H1 (cell line): ENCODE results near the gene ZDHHC8. TPM values are rescaled to one million over a fixed set of nuclear protein-coding genes. Genes with fewer than 3 reads are reported as not detected.

Experiments
- CTCF ChIA-PET: fragments of 300-600 bp; sonication (Branson Sonifier 250); formaldehyde crosslinking; loops from one replicate; lab custom pipeline; 2021; ENCODE audit not compliant: partially characterized antibody; lab: Charles Lee
- POLR2A ChIA-PET: fragments of 300-600 bp; sonication (Branson Sonifier 250); formaldehyde crosslinking; loops from one replicate; lab custom pipeline; 2021; ENCODE audit warnings: inconsistent platforms; ENCODE audit not compliant: partially characterized antibody; lab: Charles Lee
- DNase-seq, 2 experiments: peaks; one replicate each; pipeline versions ENCODE4 v3.0.0 to v3.0.0-alpha.2; 2010 to 2022; ENCODE audit warnings: low spot score in 2 of 2, low read depth in 1 of 2, mixed read lengths in 1 of 2
- FAIRE-seq: peaks from 2 replicates; lab custom pipeline; 2011; peaks lifted over from hg19 to GRCh38; lab: Jason Lieb, UNC
- H2AFZ ChIP-seq: 2 replicates; pipeline ENCODE4 v1.8.1; 2012; ENCODE audit warnings: low read length, inconsistent platforms
- H2AK5ac ChIP-seq: 2 replicates; pipeline ENCODE4 v1.6.1; 2013; ENCODE audit warnings: low read depth, low read length
- H2BK120ac ChIP-seq: replicated peaks from 2 replicates; pipeline ENCODE3; 2013; ENCODE audit warnings: low read depth, low read length, inconsistent platforms
- H2BK12ac ChIP-seq: 2 replicates; pipeline ENCODE4 v1.6.1; 2013; ENCODE audit warnings: low read depth, low read length
- H2BK15ac ChIP-seq: 2 replicates; pipeline ENCODE4 v1.6.1; 2013; ENCODE audit warnings: low read length
- H2BK20ac ChIP-seq: 2 replicates; pipeline ENCODE4 v1.6.1; 2013; ENCODE audit warnings: low read length
- H2BK5ac ChIP-seq: 2 replicates; pipeline ENCODE4 v1.6.1; 2013; ENCODE audit warnings: low read depth, low read length
- H3K14ac ChIP-seq: 2 replicates; pipeline ENCODE4 v1.6.1; 2013; ENCODE audit warnings: inconsistent platforms; ENCODE audit not compliant: insufficient read length
- H3K18ac ChIP-seq: 2 replicates; pipeline ENCODE4 v1.6.1; 2013; ENCODE audit warnings: low read length; ENCODE audit errors: extremely low read depth
- H3K23ac ChIP-seq: 2 replicates; pipeline ENCODE4 v1.6.1; 2013; ENCODE audit warnings: inconsistent platforms; ENCODE audit not compliant: insufficient read length
- H3K23me2 ChIP-seq: 2 replicates; pipeline ENCODE4 v1.6.1; 2013; ENCODE audit warnings: low read depth, low read length
- H3K27ac ChIP-seq: 2 replicates; pipeline ENCODE4 v1.6.1; 2011; ENCODE audit warnings: low read depth, low read length, inconsistent platforms
- H3K27me3 ChIP-seq, 4 experiments: replicated peaks in 1 of 4; 1 replicate in 1 of 4; 2 replicates in 3 of 4; pipeline versions ENCODE4 v1.6.1 to v1.8.1; 2011 to 2013; ENCODE audit warnings: low read length in 3 of 4, mild to moderate bottlenecking in 3 of 4, inconsistent platforms in 2 of 4, mixed read lengths in 2 of 4, moderate library complexity in 1 of 4; ENCODE audit not compliant: control insufficient read depth in 3 of 4, insufficient read depth in 3 of 4; ENCODE audit errors: extremely low read depth in 1 of 4
- H3K36me3 ChIP-seq, 4 experiments: 2 replicates each; pipeline versions ENCODE4 v1.6.1 to v1.8.1; 2011 to 2013; ENCODE audit warnings: mild to moderate bottlenecking in 4 of 4, low read length in 3 of 4, moderate library complexity in 2 of 4, control low read depth in 1 of 4, inconsistent platforms in 1 of 4; ENCODE audit not compliant: insufficient read depth in 4 of 4, control insufficient read depth in 2 of 4
- H3K4ac ChIP-seq: replicated peaks from 2 replicates; pipeline ENCODE3; 2013; ENCODE audit warnings: low read length, low read depth, mixed read lengths, inconsistent platforms; ENCODE audit not compliant: insufficient read length
- H3K4me1 ChIP-seq, 4 experiments: replicated peaks in 1 of 4; 1 replicate in 1 of 4; 2 replicates in 3 of 4; pipeline versions ENCODE4 v1.6.1 to v1.8.1; 2011 to 2013; ENCODE audit warnings: low read length in 3 of 4, inconsistent platforms in 2 of 4, mixed read lengths in 1 of 4; ENCODE audit not compliant: insufficient read depth in 4 of 4, control insufficient read depth in 3 of 4
- H3K4me2 ChIP-seq, 2 experiments: 2 replicates each; pipeline versions ENCODE4 v1.6.1 to v1.8.1; 2011 to 2013; ENCODE audit warnings: low read depth in 2 of 2, low read length in 2 of 2, control low read depth in 1 of 2, inconsistent platforms in 1 of 2, mild to moderate bottlenecking in 1 of 2; ENCODE audit not compliant: insufficient read depth in 1 of 2
- H3K4me3 ChIP-seq, 4 experiments: fragments of 200-600, 300-600 bp in 1 of 4; sonication (generic), shearing (Covaris generic), sonication (Bioruptor Twin) in 1 of 4; 2 replicates each; pipeline versions ENCODE4 v1.5.1 to v1.8.1; 2011 to 2016; ENCODE audit warnings: low read length in 4 of 4, low read depth in 3 of 4, control low read depth in 2 of 4, inconsistent platforms in 2 of 4, mild to moderate bottlenecking in 2 of 4, mixed read lengths in 1 of 4, moderate library complexity in 1 of 4; ENCODE audit not compliant: insufficient read depth in 2 of 4; ENCODE audit errors: extremely low read depth in 1 of 4
- H3K56ac ChIP-seq: replicated peaks from 2 replicates; pipeline ENCODE3; 2013; ENCODE audit warnings: low read depth, mild to moderate bottlenecking, mixed read lengths, low read length, inconsistent platforms; ENCODE audit not compliant: insufficient read length
- H3K79me1 ChIP-seq: 2 replicates; pipeline ENCODE4 v1.6.1; 2013; ENCODE audit warnings: low read depth, low read length, control low read depth
- H3K79me2 ChIP-seq, 2 experiments: 2 replicates each; pipeline versions ENCODE4 v1.6.1 to v1.8.1; 2012 to 2013; ENCODE audit warnings: low read length in 2 of 2, mild to moderate bottlenecking in 2 of 2, inconsistent platforms in 1 of 2; ENCODE audit not compliant: insufficient read depth in 2 of 2, control insufficient read depth in 1 of 2
- H3K9ac ChIP-seq, 4 experiments: replicated peaks in 1 of 4; 1 replicate in 1 of 4; 2 replicates in 3 of 4; pipeline versions ENCODE4 v1.6.1 to v1.8.1; 2011 to 2013; ENCODE audit warnings: low read depth in 3 of 4, low read length in 3 of 4, control low read depth in 2 of 4, mild to moderate bottlenecking in 2 of 4, moderate library complexity in 2 of 4, inconsistent platforms in 1 of 4; ENCODE audit errors: extremely low read depth in 1 of 4
- H3K9me3 ChIP-seq, 2 experiments: 2 replicates each; pipeline versions ENCODE4 v1.6.1 to v1.8.1; 2012 to 2013; ENCODE audit warnings: mild to moderate bottlenecking in 2 of 2, moderate library complexity in 2 of 2, control low read depth in 1 of 2, inconsistent platforms in 1 of 2, low read depth in 1 of 2, low read length in 1 of 2, mixed read lengths in 1 of 2; ENCODE audit not compliant: insufficient read depth in 2 of 2
- H4K20me1 ChIP-seq, 2 experiments: replicated peaks in 1 of 2; 2 replicates each; pipeline versions ENCODE3 to v1.8.1; 2011 to 2013; ENCODE audit warnings: inconsistent platforms in 2 of 2, low read length in 2 of 2, mild to moderate bottlenecking in 1 of 2; ENCODE audit not compliant: insufficient read depth in 2 of 2, control insufficient read depth in 1 of 2
- H4K5ac ChIP-seq: 2 replicates; pipeline ENCODE4 v1.6.1; 2013; ENCODE audit warnings: low read length, low read depth, mixed read lengths, inconsistent platforms; ENCODE audit not compliant: insufficient read length
- H4K8ac ChIP-seq: 2 replicates; pipeline ENCODE4 v1.8.0; 2013; ENCODE audit warnings: mild to moderate bottlenecking, moderate library complexity, low read length, inconsistent platforms; ENCODE audit not compliant: insufficient read depth; ENCODE audit errors: extremely low read depth
- H4K91ac ChIP-seq: replicated peaks from 2 replicates; pipeline ENCODE3; 2013; ENCODE audit warnings: low read length, mixed read lengths, inconsistent platforms; ENCODE audit not compliant: insufficient read length
- POLR2AphosphoS5 ChIP-seq: IDR thresholded peaks from 2 replicates; pipeline ENCODE4 v1.6.1; 2011; ENCODE audit warnings: low read depth, low read length
- RXRA ChIP-seq: IDR thresholded peaks from 2 replicates; pipeline ENCODE4 v1.6.1; 2011; ENCODE audit warnings: low read depth, mild to moderate bottlenecking, low read length, moderate library complexity; ENCODE audit not compliant: insufficient read depth
- WGBS, 2 experiments: shearing (Covaris generic) in 1 of 2; methylation state at CpG; one replicate each; pipeline versions ENCODE4 v1.1.6 to v1.1.7; 2013 to 2015; ENCODE audit warnings: low lambda C conversion rate in 2 of 2, mixed read lengths in 2 of 2, inconsistent platforms in 1 of 2, low coverage in 1 of 2, missing lambda C conversion rate in 1 of 2; ENCODE audit not compliant: insufficient replicate concordance in 2 of 2, insufficient coverage in 1 of 2, insufficient read length in 1 of 2; ENCODE audit errors: extremely low coverage in 1 of 2, missing lambda C conversion rate in 1 of 2; 5-methylcytosine and 5-hydroxymethylcytosine counted together
- polyA plus RNA-seq, 7 experiments: library from polyadenylated mRNA; depleted of rRNA in 3 of 7; stranded (reverse) in 5 of 7; unstranded in 2 of 7; fragments of >200 nt in 5 of 7; fragments of 200-250 nt in 2 of 7; gene quantifications; 1 replicate in 5 of 7; 2 replicates in 1 of 7; 4 replicates in 1 of 7; pipeline versions ENCODE4 v1.2.1 to v1.2.3, GENCODE V29; 2011 to 2013; ENCODE audit warnings: missing spikeins in 2 of 7, mixed read lengths in 2 of 7
- total RNA-seq: library from RNA; stranded (reverse); fragmentation: NEBNext Ultra II Directional; extraction: Animal tissue kit (Norgen Biotek cat#: 25700); gene quantifications from 2 replicates; pipeline ENCODE4 v1.2.1, GENCODE V29; 2021

The ZDHHC8 gene
- total and polyA plus RNA-seq, 2 of the 8 experiments (the other 6 are each of a cell fraction or from before 2014, with no cell fraction given), result 18.6 to 65.6 TPM

DNA sequence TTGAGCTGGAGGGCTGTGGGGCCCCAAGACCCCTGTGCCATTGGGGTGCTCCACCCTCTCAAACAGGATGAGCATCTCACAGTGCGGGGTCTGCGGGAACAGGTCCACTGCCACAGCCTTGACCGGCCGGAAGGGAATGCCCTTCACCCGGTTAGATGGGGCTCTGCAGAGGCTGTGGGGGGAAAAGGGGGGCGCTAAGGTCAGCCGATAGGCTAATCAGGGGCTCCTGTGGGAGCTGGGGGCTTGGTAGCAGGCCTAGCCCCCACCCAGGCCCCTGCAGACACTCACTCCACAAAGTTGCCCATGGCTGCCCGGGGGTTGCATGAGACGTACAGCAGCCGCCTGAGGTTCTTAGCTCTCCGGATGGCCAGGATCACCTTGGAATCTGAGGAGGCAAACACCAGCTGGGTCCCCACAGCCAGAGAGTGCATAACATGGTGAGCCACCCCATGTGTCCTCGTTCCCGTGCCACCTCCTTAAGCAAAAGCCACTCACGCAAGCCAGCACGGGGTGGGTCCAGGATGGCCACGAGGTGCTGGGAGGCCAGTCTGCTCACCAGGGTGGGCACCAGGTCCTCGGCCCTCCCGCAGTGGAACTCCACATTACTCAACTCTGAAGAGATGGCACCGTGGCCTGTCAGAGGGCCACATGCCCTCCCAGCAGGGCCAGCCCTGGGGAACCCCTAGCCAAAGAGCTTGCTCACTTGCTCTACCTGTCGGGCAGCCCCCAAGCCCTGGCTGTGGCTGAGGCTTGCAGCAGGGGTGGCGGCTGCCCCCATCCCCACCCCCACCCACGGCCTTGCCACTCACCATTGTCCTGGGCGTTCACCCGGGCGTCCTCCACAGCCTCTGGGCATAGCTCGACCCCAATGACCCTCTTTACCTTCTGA lies 18.7 kb upstream of the ZDHHC8 start:
- H4K20me1 ChIP-seq, result peaks cover 10 to 26% of the 10 kb centered on the region in 2 experiments
- H3K9me3 ChIP-seq, result no peaks in the 10 kb centered on the region
- H4K5ac ChIP-seq, result no peak overlapping the region
- 94% methylated on average over 26 of the region's 26 CpGs; no CpG with 5 or more reads in 1 of the 2 experiments for WGBS, 2 experiments
- H3K36me3 ChIP-seq, result peaks cover 28 to 47% (median 41%) of the 10 kb centered on the region in 4 experiments
- no peak overlapping the region for H4K8ac ChIP-seq
- FAIRE-seq (no peak), DNase-seq (no peak)
- no peak overlapping the region for H3K56ac ChIP-seq
- H3K27me3 ChIP-seq, result no peaks in the 10 kb centered on the region
- H3K23me2 ChIP-seq, result no peaks in the 10 kb centered on the region; the same call in 1 of the 2 replicates
- H2BK120ac ChIP-seq, result no peak overlapping the region
- no peak overlapping the region for H3K27ac ChIP-seq
- peaks cover 1 to 20% of the 10 kb centered on the region in 2 experiments for H3K79me2 ChIP-seq
- ChIA-PET POLR2A (interaction anchor here (0.6 to 22.7 kb wide), 13 partner anchors 8 to 240 kb away, joined by 3 to 598 read pairs (median 5); partner anchors contain the start of genes DGCR8 and ZDHHC8), CTCF (interaction anchor here (0.5 to 2.1 kb wide), 7 partner anchors 10 to 1778 kb away, joined by 3 to 5 read pairs (median 4); no protein-coding TSS in a partner anchor)
- H2AK5ac ChIP-seq, result no peak overlapping the region
- no peak overlapping the region for H3K18ac ChIP-seq
- no peak overlapping the region for H2BK12ac ChIP-seq
- H2BK20ac ChIP-seq, result no peak overlapping the region
- H2BK5ac ChIP-seq, result no peak overlapping the region
- H2AFZ ChIP-seq, result no peak overlapping the region
- H3K4me2 ChIP-seq, result no peak overlapping the region
- H3K14ac ChIP-seq, result no peak overlapping the region
- no peak overlapping the region for H3K9ac ChIP-seq
- H4K91ac ChIP-seq, result no peak overlapping the region
- no peaks in the 10 kb centered on the region for H3K4me1 ChIP-seq
- no peak overlapping the region for H3K4ac ChIP-seq
- H3K79me1 ChIP-seq, result peaks cover 6% of the 10 kb centered on the region; the same call in 1 of the 2 replicates
- H3K23ac ChIP-seq, result no peak overlapping the region
- H3K4me3 ChIP-seq, result no peak overlapping the region
- H2BK15ac ChIP-seq, result no peak overlapping the region
- TF ChIP-seq POLR2AphosphoS5 (peak; percentile 75), RXRA (no peak)
- TF ChIP-seq, all 59 proteins: peak for 1
